DOHH2 (cell line): ENCODE measurements around the gene SLC35E2B.

ENCODE experiments used
- H3F3A ChIP-seq: fragments of 200-600 bp; sonication (generic), shearing (Covaris generic); 2 replicates; pipeline ENCODE4 v1.6.0; 2016; ENCODE audit warnings: antibody characterized with exemption, mild to moderate bottlenecking; ENCODE audit not compliant: control insufficient read depth, insufficient read depth
- H3K27ac ChIP-seq: fragments of 200-600 bp; sonication (generic); 2 replicates; pipeline ENCODE4 v1.5.1; 2014; ENCODE audit warnings: low read depth, mild to moderate bottlenecking, low read length, moderate library complexity
- H3K27me3 ChIP-seq: fragments of 200-600 bp; sonication (generic); 2 replicates; pipeline ENCODE4 v1.6.1; 2014; ENCODE audit warnings: mild to moderate bottlenecking, low read length, mixed read lengths; ENCODE audit not compliant: control insufficient read depth
- H3K36me3 ChIP-seq: fragments of 200-600 bp; sonication (generic); 2 replicates; pipeline ENCODE4 v1.6.1; 2014; ENCODE audit warnings: mild to moderate bottlenecking, low read length, moderate library complexity, mixed read lengths; ENCODE audit not compliant: control insufficient read depth
- H3K4me1 ChIP-seq: fragments of 200-600 bp; sonication (generic); 2 replicates; pipeline ENCODE4 v1.6.1; 2014; ENCODE audit warnings: mild to moderate bottlenecking, low read length, mixed read lengths; ENCODE audit not compliant: control insufficient read depth
- H3K4me2 ChIP-seq: fragments of 200-600 bp; sonication (generic); 2 replicates; pipeline ENCODE4 v1.6.0; 2014; ENCODE audit warnings: mild to moderate bottlenecking, low read length, moderate library complexity
- H3K4me3 ChIP-seq: fragments of 200-600 bp; sonication (generic); 2 replicates; pipeline ENCODE4 v1.5.1; 2014; ENCODE audit warnings: mild to moderate bottlenecking, low read length, mixed read lengths
- H3K79me2 ChIP-seq: fragments of 200-600 bp; sonication (generic); 2 replicates; pipeline ENCODE4 v1.6.1; 2014; ENCODE audit warnings: mild to moderate bottlenecking, low read length, mixed read lengths; ENCODE audit not compliant: control insufficient read depth
- H3K9me2 ChIP-seq: fragments of 200-600 bp; sonication (generic); replicated peaks from 2 replicates; pipeline ENCODE4 v1.6.1; 2014; ENCODE audit warnings: mild to moderate bottlenecking, low read length, mixed read lengths; ENCODE audit not compliant: control insufficient read depth
- H3K9me3 ChIP-seq: fragments of 200-600 bp; sonication (generic); 2 replicates; pipeline ENCODE4 v1.6.1; 2014; ENCODE audit warnings: antibody characterized with exemption, low read length, mixed read lengths; ENCODE audit not compliant: control insufficient read depth, insufficient read depth
- H4K20me1 ChIP-seq: fragments of 200-600 bp; sonication (generic); 2 replicates; pipeline ENCODE4 v1.6.0; 2014; ENCODE audit warnings: low read depth, mild to moderate bottlenecking, antibody characterized with exemption, low read length, moderate library complexity; ENCODE audit not compliant: control insufficient read depth, insufficient read depth
- CTCF ChIP-seq: fragments of 200-600 bp; sonication (generic); IDR thresholded peaks from one replicate; pipeline ENCODE4 v1.5.1; 2014; ENCODE audit warnings: antibody characterized with exemption, mild to moderate bottlenecking, low read depth, low read length; ENCODE audit not compliant: poor library complexity, severe bottlenecking
- EZH2phosphoT487 ChIP-seq: fragments of 200-600 bp; sonication (generic); IDR thresholded peaks from 2 replicates; pipeline ENCODE4 v1.6.1; 2017; ENCODE audit warnings: borderline replicate concordance, mild to moderate bottlenecking, antibody characterized with exemption, low read length, moderate library complexity, mixed read lengths

Gene SLC35E2B

GRCh38 chr1:1631782-1632420 is 60.7 kb downstream of the SLC35E2B start, which contains the start of gene MMP23B:
MMP23B (plus strand) TSS chr1:1632173; CDS start chr1:1632219, 46 bp downstream.
- Histone ChIP-seq H3K4me2 (no peak within 1 kb of the TSS; the same call in 1 of the 2 replicates), H3K4me1 (peaks cover 20% of the 10 kb centered on the region), H3K9me2 (no peaks in the 10 kb centered on the region), H3K9me3 (no peaks in the 10 kb centered on the region), H4K20me1 (no peaks in the 10 kb centered on the region), H3K4me3 (no peak within 1 kb of the TSS), H3K36me3 (peaks cover 6% of the 10 kb centered on the region), H3K27ac (no peak within 1 kb of the TSS), H3K79me2 (no peaks in the 10 kb centered on the region), H3K27me3 (no peaks in the 10 kb centered on the region), H3F3A (no peaks in the 10 kb centered on the region)
- TF ChIP-seq CTCF (no peak), EZH2phosphoT487 (no peak)

GRCh38 chr1:1630965-1631781 is 61.4 kb downstream of the SLC35E2B start:
- H3F3A ChIP-seq = no peaks in the 10 kb centered on the region
- H4K20me1 ChIP-seq = no peaks in the 10 kb centered on the region
- H3K4me2 ChIP-seq = peak overlapping the region; percentile 71
- no peaks in the 10 kb centered on the region for H3K9me2 ChIP-seq
- H3K9me3 ChIP-seq = no peaks in the 10 kb centered on the region
- H3K27ac ChIP-seq = no peak overlapping the region
- TF ChIP-seq CTCF (no peak), EZH2phosphoT487 (no peak)
- no peaks in the 10 kb centered on the region for H3K79me2 ChIP-seq
- peak overlapping the region; percentile 60 for H3K4me3 ChIP-seq
- H3K36me3 ChIP-seq = no peaks in the 10 kb centered on the region
- peaks cover 20% of the 10 kb centered on the region for H3K4me1 ChIP-seq
- no peaks in the 10 kb centered on the region for H3K27me3 ChIP-seq

GRCh38 chr1:1630191-1630964 is 62.2 kb downstream of the SLC35E2B start:
- Histone ChIP-seq H3K9me3 (no peaks in the 10 kb centered on the region), H3F3A (no peaks in the 10 kb centered on the region), H3K27ac (peak overlapping the region; percentile 21; the same call in 1 of the 2 replicates), H3K9me2 (no peaks in the 10 kb centered on the region), H3K4me3 (peak overlapping the region; percentile 60), H3K79me2 (no peaks in the 10 kb centered on the region), H3K27me3 (no peaks in the 10 kb centered on the region), H3K4me2 (peak overlapping the region; percentile 71), H4K20me1 (no peaks in the 10 kb centered on the region), H3K4me1 (peaks cover 20% of the 10 kb centered on the region), H3K36me3 (no peaks in the 10 kb centered on the region)
- TF ChIP-seq EZH2phosphoT487 = no peak
- no peak for TF ChIP-seq CTCF
